HL-60/S4 treated with retinoic acid at 250 ng/mL for 4 days and 3 days (cell line): Measurements from ENCODE around the gene YKT6.
"Not testable (repeated sequence)": the region's sequence is repeated elsewhere in the genome, so short reads cannot be mapped to it uniquely, and the experiment has no call there.

ENCODE experiments used
- in situ Hi-C: fragments of 300-500 bp; cut with MboI; formaldehyde crosslinking; loops from 2 replicates; pipeline ENCODE4 v1.7.0; 2022; ENCODE audit warnings: low sequenced_read_pairs

The YKT6 gene

DNA sequence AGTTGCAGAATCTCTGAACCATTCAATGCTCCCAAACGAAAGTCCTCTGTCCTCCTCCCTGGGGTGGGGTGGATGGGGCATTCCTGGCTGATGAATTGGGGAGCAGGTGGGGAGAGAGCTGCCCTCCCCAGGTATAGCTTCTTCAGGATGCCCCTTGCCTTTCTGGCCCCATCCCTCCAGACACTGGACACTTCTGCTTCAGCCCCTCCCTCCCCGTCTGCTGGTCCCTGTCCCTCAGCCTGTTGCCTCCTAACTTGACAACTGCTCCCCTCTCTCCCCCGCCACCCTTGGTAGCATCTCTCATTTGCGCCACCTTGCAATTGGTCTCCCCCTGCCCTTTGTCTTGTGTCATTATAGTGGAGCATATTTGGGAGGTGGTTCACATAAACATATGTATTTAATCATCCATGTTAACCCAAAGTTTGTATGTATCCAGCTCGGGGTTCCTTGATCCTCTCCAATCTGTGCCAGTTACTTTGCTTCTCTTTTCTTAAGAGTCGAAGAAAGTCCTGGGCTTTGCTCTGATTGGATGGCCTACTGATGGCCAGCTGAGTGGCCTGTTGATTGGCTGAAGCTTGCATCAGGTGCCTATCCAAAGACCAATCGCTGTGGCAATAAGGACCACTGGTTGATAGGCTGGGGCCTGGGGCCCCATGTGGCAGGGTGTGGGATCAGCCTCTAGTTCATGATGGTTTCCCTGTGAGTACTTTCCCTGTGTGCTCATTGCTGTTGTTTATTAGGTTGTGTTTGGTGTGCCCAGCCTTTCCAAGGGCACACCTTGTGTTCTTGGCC lies 7.6 kb upstream of the YKT6 start:
- in situ Hi-C loops, result no loop called here

DNA sequence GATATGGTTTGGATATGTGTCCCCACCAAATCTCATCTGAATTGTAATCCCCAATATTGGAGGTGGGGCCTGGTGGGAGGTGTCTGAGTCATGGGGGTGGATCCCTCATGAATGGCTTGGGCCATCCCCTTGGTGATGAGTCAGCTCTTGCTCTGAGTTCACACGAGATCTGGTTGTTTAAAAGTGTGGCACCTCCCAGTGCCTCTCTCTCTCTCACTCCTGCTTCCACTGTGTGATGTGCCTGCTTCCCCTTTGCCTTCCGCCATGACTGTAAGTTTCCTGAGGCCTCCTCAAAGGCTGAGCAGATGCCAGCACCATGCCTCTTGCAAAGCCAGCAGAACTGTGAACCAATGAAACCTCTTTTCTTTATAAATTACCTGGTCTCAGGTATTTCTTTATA lies 6.7 kb upstream of the YKT6 start:
- in situ Hi-C loops, result no loop called here

DNA sequence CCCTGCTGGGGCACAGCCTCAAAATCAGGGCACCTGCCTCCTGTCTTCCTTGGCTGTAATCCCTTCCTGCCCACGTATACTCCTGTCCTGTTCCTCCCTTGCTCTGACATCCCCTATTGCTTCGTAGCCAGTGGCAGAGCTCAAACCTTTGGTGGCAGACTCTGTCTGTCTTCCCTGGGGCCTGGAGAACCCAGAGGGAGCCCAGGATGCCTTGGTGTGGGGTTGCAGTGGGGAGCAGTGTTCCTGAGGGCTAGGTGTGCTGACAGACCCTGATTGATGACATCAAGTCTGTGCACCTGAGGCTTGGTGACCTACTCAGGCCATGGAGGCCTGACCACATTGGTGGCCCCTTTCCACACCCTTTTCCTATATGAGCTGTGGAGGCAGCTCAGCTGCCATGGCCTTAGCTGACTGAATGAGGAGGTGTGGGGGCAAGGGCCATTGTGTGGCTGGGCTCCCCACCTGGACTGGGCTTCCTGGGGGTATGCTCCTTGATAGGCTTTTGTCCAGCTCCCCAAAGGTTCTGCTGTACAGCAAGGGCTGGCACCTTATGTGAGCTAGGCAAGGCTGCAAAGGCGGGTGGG lies 6.1 kb upstream of the YKT6 start:
- in situ Hi-C loops, result no loop called here

DNA sequence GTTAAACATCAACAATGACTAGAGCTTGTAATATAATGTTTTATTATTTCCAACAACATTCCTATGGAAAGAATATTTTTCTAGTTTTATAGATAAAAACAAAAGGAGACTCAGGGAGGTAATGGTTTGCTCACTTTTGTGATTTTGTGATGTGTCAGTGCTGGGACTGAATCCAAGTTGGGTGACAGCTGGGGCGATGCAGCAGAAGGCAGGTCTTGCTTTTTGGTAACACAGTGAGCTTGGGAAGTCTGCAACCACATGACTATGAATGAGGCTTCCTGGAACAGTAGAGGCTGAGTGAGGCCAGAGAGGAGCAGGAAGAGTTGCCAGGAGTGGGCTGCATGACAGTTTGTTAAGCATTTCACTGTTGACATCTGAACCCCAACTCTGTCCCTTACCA lies 4.9 kb upstream of the YKT6 start:
- in situ Hi-C loops, result no loop called here

DNA sequence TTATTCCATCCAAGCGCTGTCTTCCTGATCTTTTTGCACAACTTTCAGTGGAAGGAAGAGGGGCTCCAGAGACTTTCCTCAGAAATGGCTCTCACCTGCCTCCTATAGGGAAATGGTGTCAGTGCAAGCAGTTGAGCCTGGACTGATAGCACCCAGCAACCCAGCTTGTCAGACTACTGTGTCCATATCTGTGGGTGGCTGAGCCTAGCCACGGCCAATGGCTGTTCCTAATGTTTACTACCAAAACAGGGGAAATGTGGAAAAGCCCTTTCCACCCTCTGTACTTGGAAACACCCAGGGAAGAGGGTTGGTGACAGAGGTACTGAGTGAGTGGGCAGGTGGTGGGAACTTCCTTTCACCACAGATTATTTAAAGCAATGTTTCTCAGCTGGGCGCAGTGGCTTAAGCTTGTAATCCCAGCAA lies 4.3 kb upstream of the YKT6 start:
- in situ Hi-C loops, result no loop called here

DNA sequence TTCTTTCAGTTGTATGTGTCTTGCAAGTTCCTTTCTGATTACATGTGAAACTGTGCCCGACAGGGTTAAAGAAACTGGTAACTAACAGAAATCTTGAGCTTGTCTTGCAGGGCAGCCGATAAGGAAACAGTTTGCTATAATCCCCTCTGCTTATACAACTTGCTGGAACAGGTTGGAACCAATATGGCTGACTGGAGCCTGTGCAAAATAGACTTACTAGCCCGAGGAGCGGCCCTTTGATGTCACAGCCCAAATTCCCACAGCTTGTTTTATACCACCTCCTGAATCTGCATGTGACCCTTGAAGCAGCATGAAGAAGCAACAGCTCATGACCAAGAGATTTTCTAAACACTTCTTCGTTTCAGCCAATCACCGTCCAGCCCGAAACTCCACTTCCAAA lies 3.3 kb upstream of the YKT6 start:
- in situ Hi-C loops, result no loop called here

DNA sequence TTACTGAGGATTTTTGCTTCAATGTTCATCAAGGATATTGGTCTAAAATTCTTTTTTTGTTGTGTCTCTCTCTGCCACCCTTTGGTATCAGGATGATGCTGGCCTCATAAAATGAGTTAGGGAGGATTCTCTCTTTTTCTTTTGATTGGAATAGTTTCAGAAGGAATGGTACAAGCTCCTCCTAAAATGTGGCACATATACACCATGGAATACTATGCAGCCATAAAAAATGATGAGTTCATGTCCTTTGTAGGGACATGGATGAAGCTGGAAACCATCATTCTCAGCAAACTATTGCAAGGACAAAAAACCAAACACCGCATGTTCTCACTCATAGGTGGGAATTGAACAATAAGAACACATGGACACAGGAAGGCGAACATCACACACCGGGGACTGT lies 615 bp upstream of the YKT6 start:
- in situ Hi-C loops, result not testable (repeated sequence)

DNA sequence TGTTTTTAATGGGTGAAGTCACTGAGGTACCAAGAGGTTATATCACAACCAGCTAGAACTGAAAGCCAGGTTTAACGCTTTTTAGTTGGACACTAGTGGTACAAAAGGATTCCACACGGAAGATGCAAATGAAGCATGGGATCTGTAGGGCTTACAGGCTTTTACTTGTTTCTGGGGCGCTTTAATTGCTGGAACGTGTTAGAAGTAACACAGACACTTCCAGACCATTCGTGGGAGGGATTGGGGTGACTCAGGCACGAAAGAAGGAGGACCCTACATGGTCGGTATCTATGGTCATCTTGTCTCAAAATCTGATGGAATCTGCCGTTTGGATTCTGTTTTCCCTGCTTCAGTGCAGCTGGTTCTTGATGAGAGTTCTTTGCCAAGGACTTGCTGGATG lies 1.0 kb downstream of the YKT6 start:
- in situ Hi-C loops, result no loop called here

DNA sequence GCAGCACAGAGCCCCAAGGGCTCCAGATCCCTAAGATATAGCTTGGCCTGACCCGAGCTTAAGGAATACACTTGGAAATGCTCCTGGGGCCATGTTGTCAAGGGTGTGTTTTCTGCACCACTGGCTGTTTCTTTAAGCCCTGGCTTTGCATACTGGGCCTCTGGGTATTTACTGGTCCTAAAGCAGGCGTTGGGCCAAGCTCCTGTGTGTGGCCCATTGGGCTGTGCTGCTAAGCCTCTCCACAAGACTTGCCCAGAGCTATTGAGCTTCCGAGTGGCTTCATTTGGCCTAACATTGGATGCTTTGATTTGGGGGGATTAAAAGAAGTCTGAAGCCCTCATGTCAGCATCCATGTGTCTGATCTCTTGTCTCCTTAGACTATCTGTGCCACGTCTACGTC lies 5.2 kb downstream of the YKT6 start:
- in situ Hi-C loops, result no loop called here

DNA sequence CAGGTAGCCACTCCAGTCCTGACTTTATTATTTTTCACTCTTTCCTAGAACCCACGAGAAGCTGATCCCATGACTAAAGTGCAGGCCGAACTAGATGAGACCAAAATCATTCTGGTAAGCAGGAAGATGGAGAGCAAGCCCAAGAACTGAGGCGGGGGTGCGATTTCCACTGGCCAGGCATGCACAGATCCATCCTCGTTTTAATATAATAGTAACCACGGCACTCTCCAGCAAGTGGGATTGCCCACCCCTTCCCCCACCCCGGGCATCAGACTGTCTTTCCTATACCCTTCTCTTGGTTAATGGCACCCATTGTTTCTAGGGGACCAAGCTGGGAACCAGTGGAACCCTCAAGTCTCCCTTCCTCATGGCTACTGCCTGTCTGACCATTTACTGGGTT lies 7.3 kb downstream of the YKT6 start:
- in situ Hi-C loops, result no loop called here

DNA sequence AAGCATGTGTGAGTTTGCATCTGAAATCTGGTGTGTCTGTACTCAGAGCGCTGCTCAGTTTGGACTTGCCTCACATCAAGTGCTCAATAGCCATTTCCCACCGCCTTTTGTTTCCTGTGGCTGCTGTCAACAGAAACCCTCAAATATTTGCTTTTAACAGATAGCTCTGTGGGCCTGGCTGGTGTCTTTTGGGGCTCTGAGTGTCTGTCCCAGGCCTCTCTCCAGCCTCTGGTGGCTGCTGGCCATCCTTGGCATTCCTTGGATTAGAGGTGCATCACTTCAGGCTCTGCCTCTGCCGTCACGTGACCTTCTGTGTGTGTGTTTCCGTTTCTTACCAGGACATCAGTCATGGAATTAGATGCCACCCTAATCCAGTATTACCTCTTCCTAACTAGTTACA lies 9.3 kb downstream of the YKT6 start:
- in situ Hi-C loops, result no loop called here

DNA sequence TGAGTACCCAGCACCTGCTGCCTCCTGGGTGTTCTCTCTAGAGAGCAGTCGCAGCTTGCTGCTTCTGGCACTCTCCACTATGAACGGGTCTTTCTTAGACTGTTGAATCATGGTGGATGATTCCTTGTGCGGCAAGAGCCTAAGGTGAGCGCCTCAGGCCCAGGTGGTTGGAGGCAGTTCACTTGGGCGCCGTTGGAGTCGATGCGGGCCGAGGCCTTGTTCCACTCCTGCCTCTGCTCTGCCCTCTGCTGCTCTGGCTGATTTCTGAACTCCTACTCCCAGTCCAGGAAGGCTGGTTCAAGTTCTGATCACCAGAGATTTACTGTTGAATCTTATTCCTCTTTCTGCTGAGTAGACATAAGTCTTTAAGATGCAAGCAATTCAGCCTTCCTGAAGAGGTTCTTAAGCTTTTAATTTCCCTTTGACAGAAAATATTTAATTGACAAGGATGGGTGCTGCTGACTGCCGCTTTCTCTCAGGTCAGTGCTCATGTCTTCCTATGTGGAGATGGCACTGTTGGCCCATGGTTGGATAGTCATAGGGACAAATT lies 10.4 kb downstream of the YKT6 start:
- in situ Hi-C loops, result no loop called here

DNA sequence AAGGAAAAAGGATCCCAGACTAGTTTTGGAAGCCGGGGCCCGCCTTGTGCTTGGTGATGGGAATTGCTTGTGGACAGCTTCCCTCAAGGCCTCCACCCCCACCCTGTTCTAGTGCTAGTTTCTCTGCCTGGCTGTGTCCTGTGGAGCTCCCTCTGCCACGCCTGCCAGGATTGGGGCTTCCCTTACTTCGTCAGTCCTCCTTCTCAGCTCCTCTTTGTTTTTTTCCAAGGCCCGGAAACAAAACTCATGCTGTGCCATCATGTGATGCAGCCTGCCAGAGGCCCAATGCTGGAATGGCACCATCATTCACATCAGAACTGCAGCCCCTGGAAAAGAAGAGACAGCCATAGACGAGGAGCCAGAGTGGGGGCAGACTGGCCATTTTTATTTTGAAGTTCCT lies 11.2 kb downstream of the YKT6 start:
- in situ Hi-C loops, result no loop called here

DNA sequence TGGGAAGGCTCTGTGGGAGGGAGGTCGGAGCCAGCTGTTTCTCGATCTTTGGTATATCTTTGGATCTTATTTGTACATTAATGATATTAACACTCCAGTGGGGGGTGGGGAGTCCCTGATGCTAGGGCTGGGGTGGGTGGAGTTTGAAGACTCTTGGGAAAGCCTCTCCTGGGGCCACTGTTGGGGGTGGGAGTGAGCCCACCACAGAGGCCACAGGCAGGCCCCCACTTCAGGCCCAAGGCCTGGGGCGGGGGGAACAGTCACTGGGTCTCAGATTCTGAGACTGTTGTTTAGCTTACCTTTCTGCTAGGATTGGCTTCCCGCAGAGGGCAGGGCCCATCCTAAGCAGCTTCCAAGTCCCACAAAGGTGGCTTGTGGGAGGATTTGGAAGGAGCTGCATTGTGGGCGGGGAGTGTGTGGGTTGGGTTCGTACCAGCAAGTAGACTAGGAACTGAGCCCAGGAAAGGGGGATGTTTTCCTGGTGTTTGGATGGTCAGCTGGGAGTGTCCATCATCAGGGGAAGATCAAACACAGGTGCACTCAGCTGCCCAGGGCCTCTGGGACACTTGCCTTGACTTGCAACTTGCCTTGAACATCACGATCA lies 11.9 kb downstream of the YKT6 start:
- in situ Hi-C loops, result no loop called here

DNA sequence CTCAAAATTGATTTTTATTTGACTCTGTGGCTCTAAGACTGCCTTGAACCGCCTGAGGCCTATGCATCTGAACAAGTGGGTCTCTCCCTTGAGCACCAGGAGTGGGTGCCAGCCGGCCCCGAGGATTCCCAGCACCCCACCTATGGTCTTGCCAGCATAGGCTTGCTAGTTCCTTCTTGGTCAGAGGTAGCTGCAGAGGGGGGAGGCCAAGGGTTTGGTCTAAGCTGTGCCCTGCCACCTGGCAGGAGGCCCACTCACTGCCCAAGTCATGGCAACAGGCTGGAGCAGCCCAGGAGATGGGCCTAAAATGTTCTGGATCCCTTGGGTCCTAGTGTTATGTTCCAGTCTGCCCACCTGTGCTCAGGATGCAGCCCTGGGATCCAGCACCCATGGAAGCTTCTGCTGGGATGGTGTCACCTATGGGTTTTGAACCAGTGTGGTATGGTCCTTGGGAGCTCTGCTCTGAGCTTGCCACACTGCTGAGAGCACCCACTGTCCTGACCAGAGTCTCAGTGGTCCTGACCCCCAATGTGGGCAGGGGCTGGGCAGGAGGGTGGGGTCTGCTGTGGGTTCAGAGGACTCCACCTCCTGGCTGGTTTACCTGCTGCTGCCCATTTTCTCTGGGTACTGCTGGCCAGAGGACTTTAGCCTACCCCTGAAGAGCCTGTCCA lies 12.6 kb downstream of the YKT6 start:
- in situ Hi-C loops, result no loop called here

DNA sequence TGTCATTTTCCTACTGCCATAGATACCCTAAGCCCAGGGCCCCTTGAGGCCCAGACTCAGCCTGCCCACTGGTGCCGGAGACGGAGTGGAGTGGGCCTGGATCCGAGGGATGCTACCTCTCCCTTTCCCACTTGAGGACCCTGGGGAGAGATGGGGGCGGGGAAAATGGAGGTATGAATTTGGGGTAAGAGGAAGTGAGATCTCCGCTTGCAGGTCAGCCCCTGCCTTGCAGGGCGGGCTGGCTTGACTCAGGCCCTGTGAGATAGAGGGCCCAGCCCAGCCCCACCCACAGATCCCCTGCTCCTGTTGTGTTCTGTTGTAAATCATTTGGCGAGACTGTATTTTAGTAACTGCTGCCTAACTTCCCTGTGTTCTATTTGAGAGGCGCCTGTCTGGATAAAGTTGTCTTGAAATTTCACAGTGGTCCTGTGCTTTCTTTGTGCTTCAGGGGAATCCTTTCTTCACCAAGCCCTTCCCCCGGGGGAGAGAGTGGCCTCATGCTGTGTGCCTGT lies 13.2 kb downstream of the YKT6 start:
- in situ Hi-C loops, result no loop called here

DNA sequence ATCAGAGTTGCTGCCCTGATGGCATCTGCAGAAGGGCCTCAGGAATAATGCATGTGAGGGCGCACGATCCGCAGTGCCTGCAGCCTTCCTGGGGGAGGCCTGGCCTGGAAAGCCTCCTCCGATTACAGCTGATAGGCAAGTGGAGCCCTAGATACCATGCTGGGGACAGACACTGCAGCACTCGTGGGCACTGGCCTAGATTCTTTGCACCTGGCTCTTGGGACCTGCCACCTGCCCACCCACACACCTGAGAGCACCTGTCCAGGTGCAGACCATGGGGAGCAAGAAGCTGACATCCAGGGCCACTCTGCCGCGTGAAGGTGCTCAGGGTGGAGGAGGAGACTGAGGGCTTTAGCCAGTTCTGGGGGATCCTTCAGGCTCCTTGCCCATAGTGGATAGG lies 14.8 kb downstream of the YKT6 start:
- in situ Hi-C loops, result no loop called here

DNA sequence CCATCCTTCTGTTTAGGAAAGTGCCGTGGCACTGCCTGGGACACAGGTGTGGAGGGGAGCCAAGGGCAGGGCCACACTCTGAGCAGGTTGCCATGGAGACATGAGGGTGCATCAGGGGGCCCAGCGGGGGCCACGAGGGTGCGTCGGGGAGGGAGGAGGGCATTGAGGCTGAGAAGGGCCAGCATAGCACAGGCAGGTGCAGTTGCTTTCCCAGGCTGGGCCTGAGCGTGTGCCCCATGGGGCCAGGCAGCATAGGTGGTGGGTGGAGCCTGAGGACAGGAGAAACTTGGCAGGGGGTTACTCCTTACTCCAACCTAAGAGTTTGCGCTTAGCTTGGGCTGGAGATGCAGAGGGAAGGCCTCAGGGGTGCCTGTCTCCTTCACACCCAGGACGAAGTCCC lies 15.2 kb downstream of the YKT6 start:
- in situ Hi-C loops, result no loop called here

DNA sequence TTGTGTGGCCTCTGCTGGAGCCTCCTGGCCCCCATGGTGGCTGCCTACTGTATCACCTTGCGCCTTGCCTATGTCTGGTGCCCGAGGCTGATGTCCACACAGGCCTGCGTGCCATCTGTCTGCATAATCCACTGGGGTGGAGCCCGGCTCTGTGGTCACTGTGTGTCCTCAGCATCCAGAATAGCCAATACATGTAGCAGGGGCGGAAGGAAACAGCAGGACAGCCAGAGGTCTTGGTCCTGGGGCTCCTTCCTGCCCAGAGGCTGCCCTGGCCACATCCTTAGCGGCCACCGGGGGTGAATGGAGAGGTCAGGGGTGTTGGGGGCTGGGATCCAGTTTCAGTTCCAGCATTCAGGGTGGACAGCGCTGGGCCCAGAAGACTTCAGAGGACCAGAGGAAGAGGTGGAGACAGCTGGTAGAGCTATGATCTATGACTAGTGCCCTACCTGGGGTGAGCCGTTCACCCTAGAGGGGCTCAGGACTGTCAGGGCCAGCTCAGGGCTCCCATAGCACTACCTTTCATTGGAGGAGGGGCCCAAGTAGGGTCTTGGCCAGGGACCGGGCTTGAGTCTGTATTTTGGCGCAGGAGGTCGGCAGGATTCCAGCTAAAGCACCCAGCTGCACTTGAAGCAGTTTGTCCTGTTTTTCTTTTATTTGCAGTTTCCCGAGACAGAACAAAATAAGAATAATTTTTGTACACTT lies 15.9 kb downstream of the YKT6 start:
- in situ Hi-C loops, result no loop called here

DNA sequence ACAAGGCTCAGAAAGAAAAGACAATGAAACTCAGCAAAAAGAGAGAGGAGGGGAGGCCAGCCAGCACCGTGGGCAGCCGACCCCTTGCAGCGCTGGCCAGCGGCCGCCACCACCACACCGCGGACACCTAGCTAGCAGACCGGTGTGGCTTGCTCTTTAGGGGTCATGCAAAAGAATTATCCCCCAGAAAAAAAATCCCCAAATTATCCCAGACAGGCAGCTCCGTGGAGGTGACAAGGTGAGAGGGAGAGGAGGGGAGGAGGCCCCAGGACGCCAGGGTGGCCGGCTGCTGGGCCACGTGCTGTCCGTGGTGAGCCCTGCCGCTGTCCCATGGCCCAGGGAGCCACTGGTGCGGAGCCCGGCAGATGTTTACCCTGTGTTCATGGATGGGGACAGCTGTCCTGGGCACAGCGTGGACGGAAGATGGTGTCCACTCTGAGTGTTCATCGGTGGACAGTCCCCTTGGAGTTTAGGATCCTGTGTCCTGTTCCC lies 16.5 kb downstream of the YKT6 start:
- in situ Hi-C loops, result no loop called here
